Activated CD4-positive, alpha-beta T cell treated with anti-CD3 and anti-CD28 coated beads for 48 hours (primary cell): ENCODE results near the gene VPS11.
"Not testable (repeated sequence)": the region's sequence is repeated elsewhere in the genome, so short reads cannot be mapped to it uniquely, and the experiment has no call there.

Experiments
- DNase-seq: peaks from one replicate; pipeline ENCODE4 v3.0.0-alpha.2; 2020

The VPS11 gene

GRCh38 chr11:119084663-119085436, 17.2 kb downstream of the VPS11 start, which contains the start of gene HMBS:
TSS of gene HMBS (plus strand) at chr11:119084881. CDS start at chr11:119085034, 153 bp downstream.
- peak; percentile 95 for DNase-seq

- DNase-seq, result peak; percentile 56
Observed at GRCh38 chr11:119085437-119085847, 17.8 kb downstream of the VPS11 start.

DNA sequence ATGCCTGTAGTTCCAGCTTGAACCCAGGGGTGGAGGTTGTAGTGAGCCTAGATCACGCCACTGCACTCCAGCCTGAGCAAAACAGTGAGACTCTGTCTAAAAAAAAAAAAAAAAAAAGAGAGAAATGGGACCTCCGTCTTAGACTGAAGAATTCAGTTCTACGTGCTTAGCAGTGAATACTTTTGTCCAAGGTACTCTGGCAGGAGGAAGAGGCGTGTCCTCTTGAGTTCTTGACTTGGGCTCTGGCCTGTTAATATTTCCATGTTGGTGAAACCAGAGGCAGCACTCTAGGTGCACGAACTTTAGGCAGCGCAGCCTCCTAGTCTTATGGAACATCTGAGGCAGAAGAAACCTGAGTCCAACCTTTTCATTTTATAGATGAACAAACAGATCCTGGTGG, 19.5 kb downstream of the VPS11 start:
- no peak for DNase-seq

- no peak for DNase-seq
Observed at GRCh38 chr11:119087747-119088241, 20.2 kb downstream of the VPS11 start.

GRCh38 chr11:119088406-119088805, 20.8 kb downstream of the VPS11 start:
- DNase-seq, result no peak

DNA sequence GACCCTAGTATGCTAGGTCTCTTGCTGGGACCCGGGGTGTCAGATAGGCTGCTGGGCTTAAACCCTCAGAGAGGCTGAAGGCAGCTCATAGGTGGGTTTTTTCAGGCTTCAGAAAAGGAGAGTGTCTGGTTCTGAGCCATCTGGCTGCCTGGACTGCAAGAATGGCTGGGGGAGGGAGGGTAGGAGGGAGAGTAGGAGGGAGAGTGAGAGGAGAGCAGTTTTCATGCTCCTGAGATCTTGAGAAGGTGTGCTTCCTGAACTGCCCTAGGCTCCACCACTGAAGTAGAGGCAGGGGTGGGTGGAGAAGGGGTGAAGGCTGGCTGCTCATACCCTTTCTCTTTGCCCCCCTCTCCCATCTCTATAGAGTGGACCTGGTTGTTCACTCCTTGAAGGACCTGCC, 21.7 kb downstream of the VPS11 start:
- DNase-seq, result no peak

GRCh38 chr11:119091178-119091577, 23.6 kb downstream of the VPS11 start:
- no peak for DNase-seq

GRCh38 chr11:119091966-119092879, 24.6 kb downstream of the VPS11 start:
- DNase-seq, result no peak

GRCh38 chr11:119092880-119093842, 25.5 kb downstream of the VPS11 start:
- DNase-seq, result no peak

DNA sequence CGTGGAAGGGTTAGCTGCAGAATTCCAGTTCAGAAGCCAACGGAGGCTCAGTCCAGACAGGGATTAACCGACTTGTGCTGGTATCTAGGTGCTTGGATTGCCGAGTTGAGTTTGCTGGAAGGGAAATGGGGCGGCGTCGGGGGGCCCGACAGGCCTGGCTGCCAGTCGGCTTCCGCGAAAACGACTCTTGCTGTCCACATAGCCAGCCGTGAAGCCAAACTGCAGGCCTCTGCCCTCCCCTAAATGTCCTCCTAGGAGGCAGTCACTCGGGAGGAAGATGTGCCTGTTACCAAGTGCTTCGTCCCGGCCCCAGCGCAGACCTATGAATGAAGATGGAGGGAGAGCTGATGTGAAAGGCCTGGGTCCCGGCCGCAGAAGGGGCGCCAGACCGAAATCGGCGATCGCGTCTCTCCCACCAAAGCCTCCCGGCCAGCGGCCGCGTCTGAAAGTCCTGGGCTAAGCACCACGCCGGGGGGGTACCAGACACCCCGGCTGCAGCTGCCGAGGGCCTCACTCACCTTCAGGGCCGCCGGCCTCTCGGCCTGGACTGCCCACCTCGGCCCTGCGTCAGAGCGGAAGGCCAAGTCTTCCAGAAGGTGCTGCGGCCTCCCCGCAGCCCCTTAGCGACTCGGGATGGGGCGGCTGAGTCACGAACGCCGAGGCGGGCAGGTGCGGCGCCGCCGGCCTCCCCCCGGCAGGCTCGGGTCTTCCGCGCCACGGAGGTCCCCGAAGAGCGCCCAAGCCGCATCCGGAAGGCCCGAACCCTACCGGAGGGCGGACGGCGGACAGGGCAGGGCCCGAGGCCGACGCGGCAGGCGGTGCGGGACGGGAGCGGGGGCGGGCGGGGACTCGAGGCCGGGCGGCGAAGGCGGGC, 26.6 kb downstream of the VPS11 start:
- peak; percentile 58 for DNase-seq

DNA sequence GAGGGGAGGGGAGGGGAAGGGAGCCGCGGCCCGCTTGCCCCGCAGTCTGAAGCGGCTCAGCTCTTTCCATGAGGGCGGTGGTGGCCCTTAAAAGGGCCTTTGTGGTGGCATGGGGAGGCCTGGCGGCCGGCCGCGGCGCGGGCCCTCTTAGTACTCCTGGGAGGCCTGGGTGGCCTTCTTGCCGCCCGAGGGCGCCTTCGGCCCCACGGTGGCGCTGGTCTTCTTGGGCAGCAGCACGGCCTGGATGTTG, 27.1 kb downstream of the VPS11 start:
- DNase-seq, result peak; percentile 58

GRCh38 chr11:119095066-119095880, 27.7 kb downstream of the VPS11 start:
- peak; percentile 100 for DNase-seq

- DNase-seq, result no peak
Observed at GRCh38 chr11:119099711-119100110, 32.1 kb downstream of the VPS11 start.

- no peak for DNase-seq
Observed at GRCh38 chr11:119100246-119100970, 32.8 kb downstream of the VPS11 start.

DNA sequence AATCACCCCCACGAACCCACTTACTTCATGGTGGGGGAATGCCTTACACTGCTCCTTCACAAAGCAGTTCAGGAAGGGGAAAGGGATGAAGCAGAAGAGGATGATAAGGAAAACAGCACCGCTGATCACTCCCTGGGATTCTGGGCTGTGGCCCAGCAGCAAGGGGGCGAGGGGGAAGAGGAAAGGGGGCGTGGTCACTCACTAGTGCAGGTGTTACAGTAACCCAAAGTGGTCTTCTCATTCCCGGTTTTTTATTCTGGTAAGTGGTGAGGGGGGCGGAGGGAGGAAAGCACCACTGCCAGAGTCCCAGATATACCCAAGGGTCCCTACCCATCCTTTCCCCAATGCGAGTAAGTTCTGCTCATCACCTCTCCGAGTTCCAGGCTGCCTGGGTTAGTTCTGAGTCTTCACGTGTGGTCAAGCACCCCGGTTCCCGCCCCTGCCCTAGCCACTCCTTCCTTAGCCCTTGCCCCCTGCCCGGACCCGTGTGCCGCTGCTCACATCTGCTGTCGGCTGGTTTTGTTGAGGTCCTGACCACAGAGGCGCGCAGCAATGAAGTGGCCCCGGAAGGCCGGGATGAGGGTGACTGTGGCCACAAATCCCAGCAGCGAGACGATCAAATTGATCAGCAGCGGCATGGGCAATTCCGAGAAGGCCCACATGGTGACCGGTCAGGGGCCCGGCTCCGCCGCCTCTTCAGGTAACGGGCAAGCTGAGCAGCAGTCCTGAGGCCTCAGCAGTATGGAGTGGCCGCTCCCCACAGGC, 33.6 kb downstream of the VPS11 start:
- DNase-seq, result peak; percentile 48

- DNase-seq, result peak; percentile 92
Observed at GRCh38 chr11:119101759-119102423, 34.3 kb downstream of the VPS11 start, which contains the start of gene DPAGT1. TSS of gene DPAGT1 (minus strand) at chr11:119101853. CDS start at chr11:119101655, 198 bp downstream.

GRCh38 chr11:119103161-119103664, 35.6 kb downstream of the VPS11 start:
- not testable (repeated sequence) for DNase-seq

GRCh38 chr11:119103793-119104192, 36.2 kb downstream of the VPS11 start:
- no peak for DNase-seq
